BE2C (cell line): Measurements from ENCODE around the gene PSAP.

Experiments used
- DNase-seq: peaks from one replicate; pipeline ENCODE4 v3.0.0-alpha.2; 2020
- H3K27me3 ChIP-seq: fragments of 250-450 bp; sonication (Bioruptor Pico); 2 replicates; pipeline ENCODE4 v1.5.1; 2020; ENCODE audit warnings: mild to moderate bottlenecking
- H3K36me3 ChIP-seq: fragments of 250-450 bp; sonication (Bioruptor Pico); 2 replicates; pipeline ENCODE4 v1.5.1; 2020; ENCODE audit warnings: mild to moderate bottlenecking
- H3K4me1 ChIP-seq: fragments of 250-450 bp; sonication (Bioruptor Pico); 2 replicates; pipeline ENCODE4 v1.5.1; 2020
- H3K4me3 ChIP-seq: 2 replicates; pipeline ENCODE4 v1.5.1; 2011; ENCODE audit warnings: low read depth, low read length
- H3K9me3 ChIP-seq: fragments of 250-450 bp; sonication (Bioruptor Pico); 2 replicates; pipeline ENCODE4 v1.5.1; 2020
- TF ChIP-seq, protein P1 (sequence below): IDR thresholded peaks from 2 replicates; pipeline ENCODE4 v1.5.1; 2012; ENCODE audit warnings: mild to moderate bottlenecking, low read depth, low read length

PSAP gene

DNA sequence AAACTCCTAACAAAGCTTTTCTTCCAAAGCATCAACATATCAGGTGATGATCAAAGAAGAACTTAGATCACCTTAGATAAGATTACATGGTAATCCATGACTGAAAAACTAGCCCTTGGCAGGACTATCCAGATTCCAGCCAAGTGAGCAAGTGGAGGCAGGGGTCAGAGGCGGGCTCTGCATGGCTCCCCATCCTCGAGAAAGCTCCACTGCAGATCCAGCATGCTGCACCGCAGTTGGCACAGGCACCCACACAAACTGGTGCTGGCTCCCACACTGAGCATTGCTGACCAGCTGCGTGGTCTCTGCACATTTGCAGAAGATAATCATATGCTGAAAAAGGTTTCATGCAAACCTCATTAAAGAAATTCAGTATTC lies 10.1 kb downstream of the PSAP start:
- no peak for DNase-seq
- Histone ChIP-seq H3K36me3 (peaks cover 5% of the 10 kb centered on the region), H3K9me3 (no peaks in the 10 kb centered on the region; the same call in 1 of the 2 replicates), H3K4me1 (peaks cover 39% of the 10 kb centered on the region), H3K27me3 (no peaks in the 10 kb centered on the region), H3K4me3 (peak overlapping the region; percentile 31; the same call in 1 of the 2 replicates)
- TF ChIP-seq, protein P1, sequence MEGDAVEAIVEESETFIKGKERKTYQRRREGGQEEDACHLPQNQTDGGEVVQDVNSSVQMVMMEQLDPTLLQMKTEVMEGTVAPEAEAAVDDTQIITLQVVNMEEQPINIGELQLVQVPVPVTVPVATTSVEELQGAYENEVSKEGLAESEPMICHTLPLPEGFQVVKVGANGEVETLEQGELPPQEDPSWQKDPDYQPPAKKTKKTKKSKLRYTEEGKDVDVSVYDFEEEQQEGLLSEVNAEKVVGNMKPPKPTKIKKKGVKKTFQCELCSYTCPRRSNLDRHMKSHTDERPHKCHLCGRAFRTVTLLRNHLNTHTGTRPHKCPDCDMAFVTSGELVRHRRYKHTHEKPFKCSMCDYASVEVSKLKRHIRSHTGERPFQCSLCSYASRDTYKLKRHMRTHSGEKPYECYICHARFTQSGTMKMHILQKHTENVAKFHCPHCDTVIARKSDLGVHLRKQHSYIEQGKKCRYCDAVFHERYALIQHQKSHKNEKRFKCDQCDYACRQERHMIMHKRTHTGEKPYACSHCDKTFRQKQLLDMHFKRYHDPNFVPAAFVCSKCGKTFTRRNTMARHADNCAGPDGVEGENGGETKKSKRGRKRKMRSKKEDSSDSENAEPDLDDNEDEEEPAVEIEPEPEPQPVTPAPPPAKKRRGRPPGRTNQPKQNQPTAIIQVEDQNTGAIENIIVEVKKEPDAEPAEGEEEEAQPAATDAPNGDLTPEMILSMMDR, result no peak

DNA sequence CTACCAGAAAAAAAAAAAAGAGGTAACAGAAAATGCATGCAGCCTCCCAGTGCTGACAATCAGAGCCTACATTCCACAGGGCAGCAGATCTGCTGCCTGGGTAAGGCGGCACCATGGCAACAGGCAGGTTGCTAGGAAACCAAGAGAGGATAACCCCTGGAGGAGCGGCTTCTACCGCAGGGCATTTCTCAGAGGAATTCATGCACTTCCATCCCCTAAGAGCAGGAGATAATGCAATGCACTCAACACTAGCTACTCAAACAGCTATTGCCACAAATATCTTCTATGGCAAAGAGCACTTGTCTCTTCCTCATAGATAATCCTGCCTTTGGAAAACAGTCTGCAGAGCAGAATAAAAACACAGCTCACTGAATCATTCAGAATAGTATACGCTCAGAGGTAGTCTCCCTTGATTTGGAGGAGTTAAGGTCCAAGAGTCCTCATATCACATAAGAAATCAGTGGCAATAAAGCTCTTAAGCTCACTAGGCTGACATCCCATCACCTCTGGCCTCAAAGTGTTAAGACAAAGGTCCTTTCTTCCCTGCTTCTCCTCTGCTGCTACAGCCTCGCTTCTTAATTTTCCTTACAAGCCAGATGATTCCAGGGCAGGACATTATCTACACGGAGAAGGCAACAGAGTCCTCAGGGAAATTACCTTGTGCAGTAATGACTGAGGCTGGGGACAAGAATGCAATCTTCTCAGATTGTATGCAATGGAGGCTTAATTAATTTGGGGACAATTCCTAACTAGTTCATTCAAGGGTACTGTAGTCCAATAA lies 10.7 kb downstream of the PSAP start:
- no peaks in the 10 kb centered on the region for H3K27me3 ChIP-seq
- peaks cover 5% of the 10 kb centered on the region for H3K36me3 ChIP-seq
- peak; percentile 93 for DNase-seq
- no peaks in the 10 kb centered on the region; the same call in 1 of the 2 replicates for H3K9me3 ChIP-seq
- H3K4me1 ChIP-seq, result peaks cover 41% of the 10 kb centered on the region
- TF ChIP-seq, protein P1, result no peak
- peak overlapping the region; percentile 31 for H3K4me3 ChIP-seq

DNA sequence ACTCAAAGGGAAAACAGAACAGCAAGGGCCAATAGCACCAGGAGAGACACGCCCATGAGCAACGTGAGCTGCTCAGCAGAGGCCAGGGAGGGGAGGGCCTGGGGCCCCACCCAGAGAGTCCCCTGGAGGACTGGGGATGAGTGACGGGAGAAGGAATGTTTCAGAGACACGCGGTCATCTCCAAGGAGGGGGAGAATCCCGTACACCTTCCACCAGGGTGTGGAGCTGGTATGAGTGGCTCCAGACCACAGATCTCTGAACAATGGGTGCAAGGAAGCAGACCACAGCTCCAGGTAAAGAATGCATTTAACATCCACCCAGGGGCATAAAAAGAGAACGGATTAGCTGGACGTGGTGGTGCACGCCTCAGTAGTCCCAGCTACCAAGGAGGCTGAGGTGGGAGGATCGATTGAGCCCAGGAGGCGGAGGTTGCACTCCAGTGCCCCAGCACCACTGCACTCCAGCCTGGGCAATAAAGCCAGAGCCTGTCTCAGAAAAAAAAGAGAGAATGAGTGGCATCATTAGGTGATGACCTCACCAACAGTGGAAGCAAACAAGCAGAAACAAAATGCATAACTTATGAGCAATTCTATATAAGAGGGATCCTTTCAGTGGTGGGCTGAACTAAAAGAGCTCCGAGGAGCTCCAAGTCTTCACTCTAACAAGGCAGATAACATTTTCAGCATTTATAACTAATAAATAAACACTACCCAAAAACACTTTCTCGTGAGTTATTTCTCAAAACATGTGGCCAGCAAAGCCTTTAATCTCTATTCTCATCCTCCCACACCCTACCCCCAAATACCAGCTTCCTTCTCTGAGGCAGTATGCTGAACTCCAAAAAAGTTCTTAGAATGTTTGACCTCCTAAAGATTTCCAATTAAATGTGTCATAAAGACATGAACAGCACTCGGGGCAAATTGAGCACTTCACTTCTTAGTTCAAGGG lies 12.5 kb downstream of the PSAP start:
- Histone ChIP-seq H3K36me3 (peaks cover 14% of the 10 kb centered on the region), H3K4me3 (no peak overlapping the region), H3K4me1 (peaks cover 47% of the 10 kb centered on the region), H3K9me3 (no peaks in the 10 kb centered on the region), H3K27me3 (no peaks in the 10 kb centered on the region)
- TF ChIP-seq, protein P1, result no peak
- no peak for DNase-seq

DNA sequence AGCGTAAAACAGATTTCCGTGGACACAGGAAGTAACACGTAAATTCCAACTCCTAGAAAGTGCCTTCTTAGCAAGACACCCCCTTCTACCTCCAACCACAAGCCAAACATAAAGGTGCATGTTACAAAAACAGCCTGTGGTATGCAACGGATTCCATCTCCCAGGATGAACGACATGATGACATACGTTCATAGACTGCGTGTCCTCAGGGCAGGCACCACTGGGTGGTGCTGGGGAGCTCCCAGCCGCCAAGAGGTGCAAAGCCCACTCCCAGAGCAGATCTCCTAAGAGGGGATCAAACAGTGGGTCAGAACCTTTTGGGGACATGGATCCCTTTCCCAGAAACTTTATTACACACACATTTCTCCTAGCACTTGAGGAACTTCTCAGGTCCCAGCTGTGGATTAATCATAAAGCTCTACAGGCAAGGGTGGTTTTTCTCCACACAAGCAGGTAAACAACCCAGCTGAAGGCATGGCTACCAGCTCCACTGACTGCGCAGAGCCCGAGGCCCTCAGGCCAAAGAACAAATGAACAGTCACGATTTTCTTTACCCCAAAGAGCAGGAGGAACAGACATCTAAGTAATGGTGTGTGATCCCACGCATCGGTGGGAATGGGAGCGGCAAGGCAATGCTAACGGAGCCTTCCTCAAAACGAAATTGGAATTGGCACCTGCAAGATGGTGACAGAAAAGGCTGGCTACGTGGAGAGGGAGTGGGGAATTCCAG lies 13.8 kb downstream of the PSAP start:
- Histone ChIP-seq H3K9me3 (no peaks in the 10 kb centered on the region), H3K36me3 (peaks cover 22% of the 10 kb centered on the region), H3K27me3 (no peaks in the 10 kb centered on the region), H3K4me3 (no peak overlapping the region), H3K4me1 (peaks cover 46% of the 10 kb centered on the region)
- peak; percentile 75 for DNase-seq
- TF ChIP-seq, protein P1, result peak; percentile 91

DNA sequence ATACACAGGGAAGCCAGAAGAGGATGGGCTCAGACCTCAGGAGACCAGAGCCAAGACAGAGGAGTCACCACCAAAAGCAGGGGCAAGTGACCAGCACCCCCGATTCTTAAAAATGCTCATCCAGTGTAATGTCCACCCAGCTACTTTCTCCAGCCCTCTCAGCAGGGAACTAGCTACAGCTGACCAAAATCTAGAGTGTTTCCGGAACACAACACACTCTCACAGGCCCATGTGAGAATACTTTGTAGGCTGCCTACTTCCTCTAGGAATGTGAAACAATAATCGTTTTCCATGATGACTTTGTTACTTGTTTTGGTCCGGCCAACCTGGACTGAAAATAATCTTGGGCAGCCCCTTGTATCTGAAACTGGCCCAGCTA lies 14.5 kb downstream of the PSAP start:
- H3K4me1 ChIP-seq, result peaks cover 46% of the 10 kb centered on the region

More for the DNA sequence above, 14.5 kb downstream of the PSAP start:
- H3K4me3 ChIP-seq, result peak overlapping the region; percentile 27
- peaks cover 28% of the 10 kb centered on the region for H3K36me3 ChIP-seq
- TF ChIP-seq, protein P1, result no peak
- H3K27me3 ChIP-seq, result no peaks in the 10 kb centered on the region
- DNase-seq, result no peak
- no peaks in the 10 kb centered on the region for H3K9me3 ChIP-seq
